CD4-positive, alpha-beta T cell (primary cell): Measurements from ENCODE around the gene RNF141. TPM values are rescaled to one million over a fixed set of nuclear protein-coding genes. Genes with fewer than 3 reads are reported as not detected.

Experiments
- ATAC-seq: fragments of 200-7000 bp; cut with Tn5 transposase; one replicate; pipeline ENCODE4 v1.10.0; 2022; ENCODE audit warnings: mild to moderate bottlenecking; ENCODE audit not compliant: poor library complexity
- CTCF ChIA-PET: fragments of 350-600 bp; sonication (Branson Sonifier 250); formaldehyde crosslinking; loops from one replicate; lab custom pipeline; 2021; ENCODE audit warnings: antibody characterized with exemption, inconsistent platforms; lab: Charles Lee
- POLR2A ChIA-PET: fragments of 350-600 bp; sonication (Branson Sonifier 250); formaldehyde crosslinking; loops from one replicate; lab custom pipeline; 2021; ENCODE audit warnings: antibody characterized with exemption, inconsistent platforms; lab: Charles Lee
- DNase-seq, 14 experiments: peaks; one replicate each; pipeline ENCODE4 v3.0.0-alpha.2; 2013 to 2020; ENCODE audit warnings: mixed read lengths in 2 of 14
- H3K27ac ChIP-seq, 2 donors: one replicate each; pipeline versions ENCODE4 v1.5.1 to v1.7.0; 2013; ENCODE audit warnings: low read length in 2 of 2, low read depth in 1 of 2, mild to moderate bottlenecking in 1 of 2
- H3K27me3 ChIP-seq, 2 experiments: 1 replicate in 1 of 2; 2 replicates in 1 of 2; pipeline versions ENCODE4 v1.6.1 to v1.7.0; 2013; ENCODE audit warnings: low read length in 2 of 2, control low read depth in 1 of 2, mild to moderate bottlenecking in 1 of 2, moderate library complexity in 1 of 2; ENCODE audit not compliant: insufficient read depth in 2 of 2, control insufficient read depth in 1 of 2
- H3K36me3 ChIP-seq: one replicate; pipeline ENCODE4 v1.6.1; 2013; ENCODE audit warnings: low read length, control low read depth; ENCODE audit not compliant: insufficient read depth
- H3K4me1 ChIP-seq: one replicate; pipeline ENCODE4 v1.6.1; 2013; ENCODE audit warnings: low read length, control low read depth; ENCODE audit not compliant: insufficient read depth
- H3K4me3 ChIP-seq: one replicate; pipeline ENCODE4 v1.5.1; 2013; ENCODE audit warnings: mild to moderate bottlenecking, low read length, moderate library complexity
- H3K9me3 ChIP-seq, 2 experiments: 1 replicate in 1 of 2; 2 replicates in 1 of 2; pipeline versions ENCODE4 v1.6.1 to v1.7.0; 2013; ENCODE audit warnings: low read length in 2 of 2, mild to moderate bottlenecking in 2 of 2, control low read depth in 1 of 2, moderate library complexity in 1 of 2; ENCODE audit not compliant: control insufficient read depth in 1 of 2, insufficient read depth in 1 of 2
- H3K27ac Mint-ChIP-seq: one replicate; pipeline ENCODE4 v1.8.0; 2020; ENCODE audit warnings: mixed read lengths
- H3K27me3 Mint-ChIP-seq: one replicate; pipeline ENCODE4 v1.8.0; 2021; ENCODE audit warnings: mixed read lengths
- H3K36me3 Mint-ChIP-seq: one replicate; pipeline ENCODE4 v1.8.0; 2021; ENCODE audit warnings: low read depth, mixed read lengths
- H3K4me1 Mint-ChIP-seq: one replicate; pipeline ENCODE4 v1.8.0; 2021; ENCODE audit warnings: low read depth, mixed read lengths
- H3K4me3 Mint-ChIP-seq: one replicate; pipeline ENCODE4 v1.8.0; 2020; ENCODE audit warnings: mild to moderate bottlenecking, mixed read lengths
- H3K9me3 Mint-ChIP-seq: one replicate; pipeline ENCODE4 v1.8.0; 2020; ENCODE audit warnings: mixed read lengths
- CTCF ChIP-seq: fragments of 200-600 bp; IDR thresholded peaks from one replicate; pipeline ENCODE4 v1.8.0; 2022; ENCODE audit warnings: antibody characterized with exemption, mild to moderate bottlenecking
- intact Hi-C, 2 experiments: fragments of 100-400 bp; cut with DNase I in 1 of 2; cut with micrococcal nuclease in 1 of 2; formaldehyde crosslinking; loops; one replicate each; pipeline versions ENCODE4 v1.15.1 to v1.9.0; 2023 to 2025; cut with DNase I, micrococcal nuclease
- total RNA-seq, 174 experiments: library from RNA in 2 of 174; stranded (reverse) in 2 of 174; gene quantifications; one replicate each; pipeline ENCODE4 v1.2.3 and lab custom pipeline; 2021 to 2026

The RNF141 gene
- total RNA-seq, 2 experiments from 2014 or later = 18.0 to 19.0 TPM

DNA sequence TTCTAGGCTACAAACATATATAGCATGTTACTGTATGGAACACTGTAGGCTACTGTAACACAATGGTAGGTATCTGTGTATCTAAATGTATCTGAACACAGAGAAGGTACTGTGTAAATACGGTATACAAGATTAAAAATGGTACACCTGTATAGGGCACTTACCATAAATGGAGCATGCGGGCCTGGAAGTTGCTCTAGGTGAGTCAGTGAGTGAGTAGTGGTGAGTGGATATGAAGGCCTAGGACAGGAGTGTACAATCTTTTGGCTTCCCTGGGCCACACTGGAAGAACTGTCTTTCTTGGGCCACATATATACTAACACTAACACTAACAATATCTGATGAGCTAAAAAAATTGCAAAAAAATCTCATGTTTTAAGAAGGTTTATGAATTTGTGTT is 21.4 kb downstream of the RNF141 start:
- Histone ChIP-seq H3K4me3 (no peak overlapping the region), H3K9me3 (no peaks in the 10 kb centered on the region), H3K36me3 (peaks cover 47% of the 10 kb centered on the region), H3K27me3 (no peaks in the 10 kb centered on the region), H3K27ac (no peak overlapping the region), H3K4me1 (no peaks in the 10 kb centered on the region)
- no peaks in the 10 kb centered on the region for H3K4me1 Mint-ChIP-seq
- no peak overlapping the region for H3K27ac Mint-ChIP-seq
- H3K4me3 Mint-ChIP-seq = no peak overlapping the region
- no peaks in the 10 kb centered on the region for H3K9me3 Mint-ChIP-seq
- DNase-seq (no peak), ATAC-seq (no peak)
- peaks cover 72% of the 10 kb centered on the region for H3K36me3 Mint-ChIP-seq
- ChIA-PET POLR2A (no interaction called here), CTCF (interaction anchor here (4.3 kb wide), 1 partner anchor 22 kb away, joined by 23 read pairs; the partner anchor contains the start of gene RNF141)
- intact Hi-C loops = loop anchor here (10.0 kb wide), 1 partner anchor 215 kb away; no protein-coding TSS in a partner anchor
- H3K27me3 Mint-ChIP-seq = no peaks in the 10 kb centered on the region
- no peak for TF ChIP-seq CTCF

- Histone ChIP-seq H3K9me3 (no peaks in the 10 kb centered on the region), H3K27me3 (no peaks in the 10 kb centered on the region), H3K4me1 (no peaks in the 10 kb centered on the region), H3K4me3 (no peak overlapping the region), H3K36me3 (peaks cover 39% of the 10 kb centered on the region), H3K27ac (no peak overlapping the region)
- Mint-ChIP-seq H3K4me3 (no peak overlapping the region), H3K27ac (no peak overlapping the region), H3K27me3 (no peaks in the 10 kb centered on the region), H3K4me1 (no peaks in the 10 kb centered on the region), H3K36me3 (peaks cover 75% of the 10 kb centered on the region), H3K9me3 (no peaks in the 10 kb centered on the region)
- ATAC-seq (no peak), DNase-seq (no peak)
- no peak for TF ChIP-seq CTCF
- ChIA-PET POLR2A (no interaction called here), CTCF (interaction anchor here (4.3 kb wide), 1 partner anchor 22 kb away, joined by 23 read pairs; the partner anchor contains the start of gene RNF141)
- intact Hi-C loops = loop anchor here (10.0 kb wide), 1 partner anchor 216 kb away; no protein-coding TSS in a partner anchor
Observed at GRCh38 chr11:10518891-10519290, 22.1 kb downstream of the RNF141 start.

DNA sequence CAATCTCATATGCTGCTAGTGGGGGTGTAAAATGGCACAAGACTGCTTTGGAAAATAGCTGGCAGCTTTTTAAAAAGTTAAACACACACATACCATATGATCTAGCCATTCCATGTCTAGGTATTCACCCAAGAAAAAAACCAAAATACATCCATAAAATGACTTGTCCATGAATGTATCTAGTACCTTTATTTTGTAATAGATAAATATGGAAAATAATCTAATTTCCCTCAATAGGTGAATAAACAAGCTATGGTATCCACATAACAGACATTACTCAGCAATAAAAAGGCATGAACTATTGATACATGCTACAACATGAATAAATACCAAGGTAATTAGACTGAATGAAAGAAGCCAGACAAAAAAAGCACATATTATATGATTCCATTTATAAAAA is 22.9 kb downstream of the RNF141 start:
- Mint-ChIP-seq H3K4me3 (no peak overlapping the region), H3K27me3 (no peaks in the 10 kb centered on the region), H3K4me1 (no peaks in the 10 kb centered on the region), H3K9me3 (no peaks in the 10 kb centered on the region), H3K27ac (no peak overlapping the region), H3K36me3 (peaks cover 67% of the 10 kb centered on the region)
- peaks cover 32% of the 10 kb centered on the region for H3K36me3 ChIP-seq
- no peak for TF ChIP-seq CTCF
- no peaks in the 10 kb centered on the region for H3K4me1 ChIP-seq
- intact Hi-C loops = loop anchor here (10.0 kb wide), 1 partner anchor 217 kb away; no protein-coding TSS in a partner anchor
- H3K9me3 ChIP-seq = no peaks in the 10 kb centered on the region
- POLR2A ChIA-PET = no interaction called here
- H3K27me3 ChIP-seq = no peaks in the 10 kb centered on the region
- DNase-seq = no peak
- no peak overlapping the region for H3K27ac ChIP-seq
- no peak overlapping the region for H3K4me3 ChIP-seq
- no peak for ATAC-seq
- CTCF ChIA-PET = interaction anchor here (4.3 kb wide), 1 partner anchor 23 kb away, joined by 23 read pairs; the partner anchor contains the start of gene RNF141
